Tibial nerve (tissue), 4 donors: ENCODE results near the gene TMOD4.

Experiments
- CTCF ChIP-seq, 5 experiments: fragments of 200-600 bp in 3 of 5; fragments of 450-650 bp in 2 of 5; sonication (generic) in 3 of 5; IDR thresholded peaks; one replicate each; pipeline ENCODE4 v1.5.1; 2016 to 2019; ENCODE audit warnings: antibody characterized with exemption in 5 of 5, mild to moderate bottlenecking in 3 of 5, moderate library complexity in 2 of 5
- EP300 ChIP-seq, 2 donors: sonication (generic); formaldehyde crosslinking; IDR thresholded peaks; one replicate each; pipeline ENCODE4 v1.6.1; 2017; ENCODE audit warnings: antibody characterized with exemption in 2 of 2, mild to moderate bottlenecking in 1 of 2
- POLR2A ChIP-seq, 2 donors: fragments of 450-650 bp; IDR thresholded peaks; one replicate each; pipeline ENCODE4 v1.6.1; 2017; ENCODE audit warnings: antibody characterized with exemption in 2 of 2, mild to moderate bottlenecking in 2 of 2, moderate library complexity in 2 of 2

GRCh38 chr1:151187205-151187604 is 11.4 kb upstream of the TMOD4 start:
- no peak for TF ChIP-seq CTCF (IDR thresholded peaks at IDR 0.05)
- no peak for TF ChIP-seq POLR2A (IDR thresholded peaks at IDR 0.05)
- no peak for TF ChIP-seq EP300 (IDR thresholded peaks at IDR 0.05)
